Mesenchymal stem cell (in vitro differentiated cells and primary cell): ENCODE results near the gene PCDHB13.
"Not testable (repeated sequence)": the region's sequence is repeated elsewhere in the genome, so short reads cannot be mapped to it uniquely, and the experiment has no call there.

Experiments
- DNase-seq: peaks from one replicate; pipeline ENCODE4 v3.0.0-alpha.2; 2013
- H2AFZ ChIP-seq: one replicate; pipeline ENCODE4 v1.6.1; 2013; ENCODE audit warnings: low read depth, mild to moderate bottlenecking, control low read depth, inconsistent platforms, low read length, moderate library complexity
- H2AK5ac ChIP-seq: 2 replicates; pipeline ENCODE4 v1.6.1; 2013; ENCODE audit warnings: low read length, moderate library complexity, mild to moderate bottlenecking, inconsistent platforms; ENCODE audit not compliant: severe bottlenecking
- H2BK120ac ChIP-seq: one replicate; pipeline ENCODE4 v1.6.1; 2013; ENCODE audit warnings: low read depth, mild to moderate bottlenecking, inconsistent platforms, low read length, moderate library complexity
- H2BK12ac ChIP-seq, 2 experiments: one replicate each; pipeline ENCODE4 v1.6.1; 2013; ENCODE audit warnings: inconsistent platforms in 2 of 2, low read length in 2 of 2, mild to moderate bottlenecking in 2 of 2, moderate library complexity in 2 of 2, control low read depth in 1 of 2
- H2BK15ac ChIP-seq: one replicate; pipeline ENCODE4 v1.6.1; 2013; ENCODE audit warnings: mild to moderate bottlenecking, low read depth, inconsistent platforms; ENCODE audit not compliant: poor library complexity, severe bottlenecking
- H2BK5ac ChIP-seq: 2 replicates; pipeline ENCODE4 v1.6.1; 2013; ENCODE audit warnings: low read depth, mild to moderate bottlenecking, low read length, control low read depth, inconsistent platforms; ENCODE audit not compliant: poor library complexity, severe bottlenecking
- H3K14ac ChIP-seq, 2 experiments: one replicate each; pipeline ENCODE4 v1.6.1; 2013; ENCODE audit warnings: inconsistent platforms in 2 of 2, low read length in 2 of 2, control low read depth in 1 of 2, mild to moderate bottlenecking in 1 of 2, moderate library complexity in 1 of 2
- H3K18ac ChIP-seq, 2 experiments: one replicate each; pipeline ENCODE4 v1.6.1; 2013; ENCODE audit warnings: inconsistent platforms in 2 of 2, low read length in 2 of 2, control low read depth in 1 of 2, low read depth in 1 of 2, mild to moderate bottlenecking in 1 of 2
- H3K23ac ChIP-seq, 2 experiments: one replicate each; pipeline ENCODE4 v1.6.1; 2013; ENCODE audit warnings: inconsistent platforms in 2 of 2, low read length in 2 of 2, mild to moderate bottlenecking in 2 of 2, moderate library complexity in 2 of 2, control low read depth in 1 of 2
- H3K27ac ChIP-seq: 2 replicates; pipeline ENCODE4 v1.5.1; 2013; ENCODE audit warnings: mild to moderate bottlenecking, moderate library complexity, low read length, control low read depth, inconsistent platforms; ENCODE audit not compliant: poor library complexity, severe bottlenecking
- H3K27me3 ChIP-seq, 2 experiments: 2 replicates each; pipeline versions ENCODE4 v1.6.1 to v1.7.0; 2013; ENCODE audit warnings: low read length in 2 of 2, mild to moderate bottlenecking in 2 of 2, moderate library complexity in 2 of 2, control low read depth in 1 of 2, inconsistent platforms in 1 of 2; ENCODE audit not compliant: control insufficient read depth in 1 of 2, insufficient read depth in 1 of 2
- H3K36me3 ChIP-seq, 2 experiments: 2 replicates each; pipeline versions ENCODE4 v1.6.1 to v1.7.0; 2013; ENCODE audit warnings: low read length in 2 of 2, control low read depth in 1 of 2, inconsistent platforms in 1 of 2, low read depth in 1 of 2, mild to moderate bottlenecking in 1 of 2; ENCODE audit not compliant: insufficient read depth in 2 of 2, control insufficient read depth in 1 of 2
- H3K4ac ChIP-seq, 2 experiments: one replicate each; pipeline ENCODE4 v1.6.1; 2013; ENCODE audit warnings: inconsistent platforms in 2 of 2, low read length in 2 of 2, mild to moderate bottlenecking in 2 of 2, moderate library complexity in 2 of 2, control low read depth in 1 of 2, low read depth in 1 of 2
- H3K4me1 ChIP-seq: 2 replicates; pipeline ENCODE4 v1.6.1; 2013; ENCODE audit warnings: low read depth, low read length, control low read depth; ENCODE audit not compliant: control insufficient read depth, insufficient read depth
- H3K4me2 ChIP-seq: 2 replicates; pipeline ENCODE4 v1.6.1; 2013; ENCODE audit warnings: low read length, mild to moderate bottlenecking, inconsistent platforms; ENCODE audit not compliant: poor library complexity, severe bottlenecking
- H3K4me3 ChIP-seq, 2 experiments: 2 replicates each; pipeline versions ENCODE4 v1.5.1 to v1.7.0; 2013; ENCODE audit warnings: low read length in 2 of 2, mild to moderate bottlenecking in 2 of 2, control low read depth in 1 of 2, low read depth in 1 of 2; ENCODE audit not compliant: insufficient read depth in 1 of 2
- H3K79me1 ChIP-seq: replicated peaks from 2 replicates; pipeline ENCODE4 v1.6.1; 2013; ENCODE audit warnings: mild to moderate bottlenecking, control low read depth, low read length, inconsistent platforms; ENCODE audit not compliant: poor library complexity, severe bottlenecking
- H3K9ac ChIP-seq: 2 replicates; pipeline ENCODE4 v1.7.0; 2013; ENCODE audit warnings: mild to moderate bottlenecking, low read length, moderate library complexity
- H3K9me3 ChIP-seq: 2 replicates; pipeline ENCODE4 v1.7.0; 2013; ENCODE audit warnings: mild to moderate bottlenecking, low read length; ENCODE audit not compliant: control insufficient read depth
- H4K8ac ChIP-seq: one replicate; pipeline ENCODE4 v1.6.1; 2013; ENCODE audit warnings: inconsistent platforms, mild to moderate bottlenecking, low read length, moderate library complexity
- H4K91ac ChIP-seq: one replicate; pipeline ENCODE4 v1.6.1; 2013; ENCODE audit warnings: mild to moderate bottlenecking, low read length, inconsistent platforms
- WGBS: methylation state at CpG from one replicate; pipeline ENCODE4 v1.1.7; 2013; ENCODE audit warnings: mixed read lengths; 5-methylcytosine and 5-hydroxymethylcytosine counted together

Gene PCDHB13

DNA sequence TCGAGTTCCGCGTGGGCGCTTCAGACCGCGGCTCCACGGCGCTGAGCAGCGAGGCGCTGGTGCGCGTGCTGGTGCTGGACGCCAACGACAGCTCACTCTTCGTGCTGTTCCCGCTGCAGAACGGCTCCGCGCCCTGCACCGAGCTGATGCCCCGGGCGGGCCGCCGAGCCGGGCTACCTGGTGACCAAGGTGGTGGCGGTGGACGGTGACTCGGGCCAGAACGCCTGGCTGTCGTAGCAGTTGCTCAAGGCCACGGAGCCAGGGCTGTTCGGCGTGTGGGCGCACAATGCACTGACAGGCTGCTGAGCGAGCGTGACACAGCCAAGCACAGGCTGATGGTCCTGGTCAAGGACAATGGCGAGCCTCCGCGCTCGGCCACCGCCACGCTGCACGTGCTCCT is 27.8 kb downstream of the PCDHB13 start:
- DNase-seq, result no peak
- no peaks in the 10 kb centered on the region for H3K27me3 ChIP-seq
- H2AFZ ChIP-seq, result no peak overlapping the region
- H2BK5ac ChIP-seq, result no peak overlapping the region
- no peak overlapping the region for H2BK15ac ChIP-seq
- H3K27ac ChIP-seq, result no peak overlapping the region
- peaks cover 0 to 3% of the 10 kb centered on the region in 2 experiments for H3K36me3 ChIP-seq
- H3K4me3 ChIP-seq, result peak overlapping the region in 1 of 2 experiments; percentile 1
- peaks cover 100% of the 10 kb centered on the region for H3K9me3 ChIP-seq
- no peaks in the 10 kb centered on the region for H3K4me1 ChIP-seq
- H3K9ac ChIP-seq, result no peak overlapping the region
- no peaks in the 10 kb centered on the region for H3K79me1 ChIP-seq
- WGBS, result 95% methylated on average over 42 of the region's 43 CpGs
- H3K18ac ChIP-seq, result no peak overlapping the region
- no peak overlapping the region for H3K14ac ChIP-seq
- H2AK5ac ChIP-seq, result no peak overlapping the region
- no peak overlapping the region for H4K8ac ChIP-seq
- no peak overlapping the region for H3K23ac ChIP-seq
- H4K91ac ChIP-seq, result peak overlapping the region; percentile 28
- no peak overlapping the region for H3K4me2 ChIP-seq
- no peak overlapping the region for H2BK12ac ChIP-seq
- no peak overlapping the region for H2BK120ac ChIP-seq
- no peak overlapping the region for H3K4ac ChIP-seq

GRCh38 chr5:141245250-141245717 is 31.6 kb downstream of the PCDHB13 start, which contains the start of gene PCDHB15:
TSS of gene PCDHB15 (plus strand) at chr5:141245395. CDS start at chr5:141245579, 184 bp downstream.
- H2BK5ac ChIP-seq, result no peak within 1 kb of the TSS
- WGBS, result 39% methylated on average over 16 of the region's 16 CpGs
- no peak within 1 kb of the TSS for H2BK120ac ChIP-seq
- no peak within 1 kb of the TSS for H2BK12ac ChIP-seq
- peaks cover 95% of the 10 kb centered on the region for H3K9me3 ChIP-seq
- no peak within 1 kb of the TSS for H3K27ac ChIP-seq
- peak; percentile 4 for DNase-seq
- H2AK5ac ChIP-seq, result no peak within 1 kb of the TSS
- H2AFZ ChIP-seq, result no peak within 1 kb of the TSS
- no peak within 1 kb of the TSS for H3K4me2 ChIP-seq
- H3K4me3 ChIP-seq, result peak within 1 kb of the TSS in 1 of 2 experiments; percentile 53
- no peak within 1 kb of the TSS for H3K9ac ChIP-seq
- H3K4me1 ChIP-seq, result no peaks in the 10 kb centered on the region
- no peaks in the 10 kb centered on the region for H3K79me1 ChIP-seq
- H3K36me3 ChIP-seq, result peaks cover 0 to 9% of the 10 kb centered on the region in 2 experiments
- H4K91ac ChIP-seq, result no peak within 1 kb of the TSS
- H3K14ac ChIP-seq, result no peak within 1 kb of the TSS
- H2BK15ac ChIP-seq, result no peak within 1 kb of the TSS
- no peak within 1 kb of the TSS for H3K4ac ChIP-seq
- no peaks in the 10 kb centered on the region for H3K27me3 ChIP-seq
- H4K8ac ChIP-seq, result no peak within 1 kb of the TSS
- no peak within 1 kb of the TSS for H3K18ac ChIP-seq
- H3K23ac ChIP-seq, result no peak within 1 kb of the TSS

DNA sequence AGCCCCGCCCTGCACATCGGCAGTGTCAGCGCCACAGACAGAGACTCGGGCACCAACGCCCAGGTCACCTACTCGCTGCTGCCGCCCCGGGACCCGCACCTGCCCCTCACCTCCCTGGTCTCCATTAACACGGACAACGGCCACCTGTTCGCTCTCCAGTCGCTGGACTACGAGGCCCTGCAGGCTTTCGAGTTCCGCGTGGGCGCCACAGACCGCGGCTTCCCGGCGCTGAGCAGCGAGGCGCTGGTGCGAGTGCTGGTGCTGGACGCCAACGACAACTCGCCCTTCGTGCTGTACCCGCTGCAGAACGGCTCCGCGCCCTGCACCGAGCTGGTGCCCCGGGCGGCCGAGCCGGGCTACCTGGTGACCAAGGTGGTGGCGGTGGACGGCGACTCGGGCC is 33.3 kb downstream of the PCDHB13 start:
- H3K18ac ChIP-seq, H3K79me1 ChIP-seq, H3K4ac ChIP-seq, H4K91ac ChIP-seq, H2BK120ac ChIP-seq, DNase-seq, H3K9ac ChIP-seq, H3K27me3 ChIP-seq, H3K36me3 ChIP-seq, H2AFZ ChIP-seq, H3K14ac ChIP-seq, H4K8ac ChIP-seq, H2BK5ac ChIP-seq, H3K4me1 ChIP-seq, H2BK12ac ChIP-seq, H2BK15ac ChIP-seq, H3K27ac ChIP-seq, H2AK5ac ChIP-seq, H3K4me3 ChIP-seq, H3K4me2 ChIP-seq, H3K23ac ChIP-seq: not testable (repeated sequence)
- H3K9me3 ChIP-seq, result peaks cover 95% of the 10 kb centered on the region
- 85% methylated on average over 8 of the region's 42 CpGs for WGBS

- DNase-seq, H3K4ac ChIP-seq, H2BK12ac ChIP-seq, H3K23ac ChIP-seq, H2AFZ ChIP-seq, H3K79me1 ChIP-seq, H2BK15ac ChIP-seq, H3K9ac ChIP-seq, H3K27ac ChIP-seq, H3K4me1 ChIP-seq, H3K4me2 ChIP-seq, H3K27me3 ChIP-seq, H2BK5ac ChIP-seq, H3K36me3 ChIP-seq, H2BK120ac ChIP-seq, H3K18ac ChIP-seq, H2AK5ac ChIP-seq, H4K8ac ChIP-seq, H4K91ac ChIP-seq, H3K14ac ChIP-seq: not testable (repeated sequence)
- Histone ChIP-seq H3K9me3 (peaks cover 95% of the 10 kb centered on the region), H3K4me3 (peak overlapping the region in 1 of 2 experiments; percentile 24)
- 95% methylated on average over 33 of the region's 34 CpGs for WGBS
Observed at GRCh38 chr5:141247434-141247833, 33.7 kb downstream of the PCDHB13 start.
